NCI-H748 (cell line): ENCODE results near the gene NR3C2.

Source experiments
- DNase-seq: peaks from one replicate; lab custom pipeline; 2025; ENCODE audit not compliant: unreplicated experiment; lab: John Stamatoyannopoulos, UW

The NR3C2 gene

DNA sequence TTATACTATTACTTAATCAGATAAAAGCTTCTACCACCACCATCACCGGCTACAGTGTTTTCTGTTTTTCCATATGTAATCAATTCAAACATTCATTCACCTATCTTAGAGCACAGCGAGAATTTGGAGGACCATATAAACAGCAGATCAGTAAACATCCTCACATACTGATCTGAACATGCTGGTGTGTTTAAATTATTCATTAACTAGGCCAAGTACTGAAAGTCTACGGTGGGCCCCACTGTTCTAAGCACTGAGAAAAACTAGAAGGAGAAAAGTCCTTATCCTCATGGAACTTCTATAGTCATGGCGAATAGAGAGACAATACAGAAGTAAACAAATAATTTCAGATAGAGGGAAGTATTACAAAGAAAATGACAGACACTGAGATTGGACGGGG is 176.6 kb downstream of the NR3C2 start:
- DNase-seq = no peak

DNA sequence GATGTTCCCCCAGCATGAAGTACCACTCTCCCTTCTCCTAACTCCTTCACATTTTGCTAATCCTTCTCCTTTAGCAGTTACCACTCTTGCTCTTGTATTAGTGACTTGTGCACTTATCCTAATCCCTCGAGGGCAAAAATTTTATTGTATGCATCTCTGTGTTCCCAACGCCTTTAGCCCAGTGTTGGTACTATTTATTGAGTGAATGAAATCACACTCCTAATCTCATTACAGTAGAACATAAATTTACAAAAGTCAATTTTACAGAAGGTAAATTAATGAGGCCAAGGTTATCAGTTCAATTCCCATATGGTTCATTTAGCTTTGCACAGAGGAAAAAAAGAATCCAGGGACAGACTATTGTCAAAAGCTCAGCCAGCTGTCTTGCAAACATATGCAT is 178.4 kb downstream of the NR3C2 start:
- no peak for DNase-seq

DNA sequence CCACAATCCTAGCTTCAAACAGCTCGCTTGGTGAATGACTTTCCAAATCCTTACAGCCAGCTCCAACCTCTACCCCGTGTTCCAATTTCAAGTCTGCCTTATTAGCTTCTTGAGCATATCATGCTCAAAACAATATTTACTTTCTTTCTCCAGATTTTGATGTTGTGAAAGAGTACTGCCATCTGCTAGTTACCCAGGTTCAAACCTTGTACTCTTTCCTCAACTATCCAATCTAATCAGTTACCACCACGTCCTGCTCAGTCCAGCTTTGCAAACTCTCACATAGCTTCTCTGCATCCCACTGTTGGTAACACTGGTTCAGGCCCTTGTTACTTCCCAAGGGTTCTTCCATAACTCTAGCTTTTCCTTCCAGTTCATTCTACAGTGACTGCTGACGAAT is 179.1 kb downstream of the NR3C2 start:
- DNase-seq = no peak

DNA sequence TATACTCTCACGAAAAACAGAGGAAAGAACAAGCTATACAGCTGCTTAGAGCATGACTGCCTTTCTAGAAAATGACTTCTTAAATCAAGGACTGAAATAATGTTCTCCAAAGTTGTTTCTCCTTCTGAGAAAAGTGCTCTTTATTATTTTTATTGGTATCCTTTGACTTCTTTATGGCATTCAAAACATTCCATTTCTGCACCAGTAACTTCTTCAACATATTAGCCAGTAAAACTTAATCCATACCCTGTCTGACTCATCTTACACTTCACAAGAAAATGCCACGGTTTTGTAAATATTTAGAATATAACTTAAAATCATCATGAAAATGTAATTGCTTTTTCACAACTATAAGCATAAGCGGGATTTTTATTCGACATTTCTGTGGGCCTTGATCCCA is 180.4 kb downstream of the NR3C2 start:
- no peak for DNase-seq

DNA sequence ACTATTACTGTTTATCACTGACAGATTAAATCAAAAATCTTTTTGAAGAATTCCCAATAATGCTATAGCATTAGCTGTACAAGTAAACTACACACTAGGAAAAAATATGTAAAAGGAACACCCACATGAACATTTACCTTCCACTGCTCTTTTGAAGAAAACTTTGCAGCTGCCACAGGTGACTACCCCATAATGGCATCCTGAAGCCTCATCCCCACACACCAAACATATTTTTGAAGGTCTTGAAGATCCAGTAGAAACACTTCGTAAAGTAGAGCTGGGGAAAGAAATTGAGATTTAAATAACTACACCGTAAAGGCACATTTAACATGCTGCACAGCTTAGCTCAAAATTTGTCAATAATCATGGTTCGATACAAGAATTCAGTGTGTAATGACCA is 182.4 kb downstream of the NR3C2 start:
- DNase-seq = no peak

DNA sequence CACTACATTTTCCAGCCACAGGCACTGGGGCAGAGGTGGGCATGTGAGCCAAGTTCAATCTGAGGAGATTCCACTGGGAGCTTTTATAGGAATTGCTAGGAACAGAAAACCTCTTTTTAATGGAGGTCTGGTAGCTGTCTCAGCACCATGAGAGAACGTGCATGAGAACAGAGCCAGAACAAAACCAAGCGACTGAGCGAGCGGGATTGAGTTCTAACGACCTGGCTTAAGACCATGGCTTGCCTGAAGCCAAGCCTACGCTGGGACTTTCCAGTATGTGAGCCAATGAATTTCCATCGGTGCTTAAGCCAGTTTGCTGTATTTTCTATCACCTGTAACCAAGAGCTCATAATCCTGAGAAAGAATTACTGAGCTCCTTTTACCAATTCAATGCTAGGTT is 183.7 kb downstream of the NR3C2 start:
- DNase-seq = no peak

DNA sequence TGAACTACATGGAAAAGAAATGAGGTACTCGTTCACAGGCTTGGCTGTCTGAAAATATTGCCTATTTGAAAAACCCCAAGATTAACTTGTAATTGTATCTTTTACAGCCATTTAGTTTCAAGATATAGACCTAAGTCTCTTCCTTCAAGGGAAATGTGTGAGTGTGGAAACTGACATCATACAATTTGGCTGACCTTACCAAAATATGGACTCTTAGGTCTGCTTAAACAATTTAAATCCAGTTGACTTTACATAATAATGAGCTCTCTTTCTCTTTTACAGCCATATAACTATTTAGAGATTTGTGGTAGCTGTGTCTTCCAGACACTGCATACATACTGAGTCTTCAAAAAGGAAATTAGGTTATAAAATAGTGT is 186.9 kb downstream of the NR3C2 start:
- DNase-seq = no peak

DNA sequence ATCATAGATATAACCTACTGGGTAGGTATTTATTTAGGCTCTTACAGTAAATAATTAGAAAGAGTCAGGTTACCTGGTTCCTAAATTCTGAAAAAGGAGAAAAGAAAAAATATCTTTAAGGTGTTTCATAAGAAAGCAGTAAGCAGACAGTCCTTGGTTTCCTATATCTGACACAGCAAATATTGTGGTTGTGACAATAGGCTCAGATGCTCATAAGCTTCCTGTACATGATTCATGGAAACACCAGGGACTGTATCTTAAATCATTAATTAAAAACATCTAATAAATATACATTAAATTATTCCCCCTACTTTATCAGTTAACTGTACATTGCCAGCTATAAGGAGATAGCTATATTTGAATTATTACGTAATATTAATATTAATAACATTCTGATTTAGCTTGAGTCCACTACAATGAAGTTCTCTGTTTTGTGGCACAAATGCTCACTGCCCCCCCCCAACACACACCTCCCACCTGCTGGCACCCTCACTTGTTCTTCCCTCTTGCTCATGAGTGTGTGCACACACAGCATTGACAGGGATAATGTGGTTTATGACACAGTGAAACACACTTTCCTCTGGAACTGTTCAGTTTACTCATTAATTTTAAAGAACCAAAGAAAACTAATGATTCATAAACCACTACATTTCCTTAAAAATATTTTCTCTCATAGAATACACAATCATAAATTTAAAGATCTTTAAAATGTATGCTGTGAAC is 187.4 kb downstream of the NR3C2 start:
- no peak for DNase-seq

DNA sequence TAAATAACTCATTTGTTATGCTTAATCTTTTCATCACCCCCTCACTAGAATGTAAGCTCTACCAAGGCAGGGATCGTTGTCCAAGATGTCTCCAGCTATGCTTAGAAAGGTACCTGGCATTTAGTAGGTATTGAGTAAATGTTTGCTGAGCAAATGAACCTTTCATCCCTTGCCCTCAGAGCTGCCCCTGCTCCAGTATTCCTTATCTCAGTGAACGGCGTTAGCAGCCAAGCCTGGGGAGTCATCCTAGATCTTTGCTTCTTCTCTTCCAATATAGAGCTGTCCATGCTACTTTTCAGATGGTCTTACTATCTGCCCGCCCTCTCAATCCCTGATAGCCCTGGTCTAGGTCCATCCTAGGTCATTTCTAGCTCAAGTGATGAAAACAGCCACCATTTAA is 188.4 kb downstream of the NR3C2 start:
- DNase-seq = no peak

DNA sequence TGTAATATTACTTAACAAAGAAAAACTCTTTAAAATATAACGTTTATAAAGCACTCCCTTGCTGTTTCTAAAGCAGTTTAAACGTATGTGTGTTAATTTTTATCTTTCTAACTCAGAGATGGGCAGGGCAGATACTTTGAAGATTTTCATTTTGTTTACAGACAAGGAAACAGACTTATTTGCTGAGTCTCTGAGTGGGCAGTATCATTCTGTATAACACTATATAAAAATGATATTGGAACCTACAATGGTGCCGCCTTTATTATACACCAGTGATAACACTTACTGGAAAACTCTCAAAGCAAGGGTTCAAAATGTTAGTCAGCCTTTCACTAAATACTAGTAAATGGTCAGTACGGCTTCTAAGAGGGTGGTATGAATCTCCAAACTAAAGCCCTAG is 193.4 kb downstream of the NR3C2 start:
- no peak for DNase-seq

DNA sequence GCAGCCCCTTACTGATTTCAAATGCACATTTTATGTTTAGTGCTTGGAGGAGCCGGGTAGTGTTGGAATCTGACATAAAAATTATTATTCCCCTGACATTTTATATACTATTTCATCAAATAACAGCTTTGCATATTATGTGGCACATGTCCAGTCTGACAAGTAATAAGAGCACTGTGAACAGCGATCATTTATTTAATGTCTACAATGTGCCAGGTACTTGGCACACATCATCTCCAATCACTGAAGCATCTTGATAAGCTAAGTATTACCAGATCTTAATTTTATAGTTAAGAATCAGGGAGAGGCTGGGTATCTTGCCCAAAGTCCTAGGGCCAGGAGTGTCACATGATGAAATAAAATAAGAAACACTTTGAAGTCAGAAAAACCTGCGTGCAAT is 197.2 kb downstream of the NR3C2 start:
- DNase-seq = no peak

DNA sequence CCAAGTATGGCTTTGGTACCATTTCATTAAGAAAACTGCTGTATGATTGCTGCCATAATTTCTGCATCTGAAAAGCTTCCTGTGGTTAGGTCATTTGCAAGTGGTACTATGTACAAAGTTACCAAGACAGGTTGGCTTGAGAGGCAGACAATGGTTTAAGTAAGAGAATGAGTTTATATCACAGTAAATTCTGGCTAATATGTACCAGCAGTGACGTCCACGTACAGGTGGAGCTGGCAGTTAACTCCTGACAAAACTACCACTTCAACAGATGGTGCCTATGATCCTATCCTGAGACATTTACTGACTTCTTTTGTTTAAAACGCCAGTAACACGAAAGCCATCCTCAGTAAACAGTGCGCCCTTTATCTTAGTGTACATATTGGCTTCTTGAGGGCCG is 198.4 kb downstream of the NR3C2 start:
- DNase-seq = no peak

DNA sequence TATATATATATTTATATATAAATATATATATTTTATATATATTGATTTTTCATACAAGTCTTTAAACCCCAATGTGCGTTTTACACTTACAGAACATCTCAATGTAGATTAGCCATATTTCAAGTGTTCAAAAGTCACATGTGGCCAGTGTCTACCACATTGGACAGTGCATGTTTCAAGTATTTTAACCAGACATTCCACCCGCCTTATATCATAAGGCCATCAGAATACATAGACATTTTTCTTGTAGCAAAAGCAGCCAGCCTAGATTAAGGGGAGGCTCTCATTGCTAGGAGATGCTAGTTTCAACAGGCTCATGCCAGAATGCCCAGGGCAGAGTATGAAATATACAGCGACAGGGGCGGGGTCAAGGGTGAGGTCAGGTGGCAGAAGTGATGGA is 202.0 kb downstream of the NR3C2 start:
- DNase-seq = no peak

DNA sequence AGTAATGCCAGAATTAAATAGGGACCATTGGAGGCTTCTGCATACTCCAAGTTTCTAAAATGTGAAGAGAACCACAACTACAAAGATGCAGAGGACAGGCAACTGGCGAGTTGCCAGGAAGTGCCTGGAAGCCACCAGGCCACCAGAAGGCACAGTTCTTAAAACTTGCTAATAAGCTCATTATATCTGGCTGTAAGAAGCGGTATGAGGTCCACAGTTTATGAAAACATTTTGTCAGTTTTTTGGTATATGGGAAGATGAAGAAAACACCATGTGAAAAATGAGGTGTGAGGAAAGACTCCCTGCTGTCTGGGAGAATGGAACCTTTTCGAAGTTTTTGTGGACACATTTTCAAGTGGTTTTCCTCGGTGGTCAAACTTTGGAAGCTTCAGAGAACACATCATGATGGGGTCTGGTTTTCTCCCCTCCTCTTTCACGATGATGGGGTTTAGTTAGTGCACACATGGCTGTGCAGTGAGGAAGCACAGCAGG is 202.7 kb downstream of the NR3C2 start:
- no peak for DNase-seq

DNA sequence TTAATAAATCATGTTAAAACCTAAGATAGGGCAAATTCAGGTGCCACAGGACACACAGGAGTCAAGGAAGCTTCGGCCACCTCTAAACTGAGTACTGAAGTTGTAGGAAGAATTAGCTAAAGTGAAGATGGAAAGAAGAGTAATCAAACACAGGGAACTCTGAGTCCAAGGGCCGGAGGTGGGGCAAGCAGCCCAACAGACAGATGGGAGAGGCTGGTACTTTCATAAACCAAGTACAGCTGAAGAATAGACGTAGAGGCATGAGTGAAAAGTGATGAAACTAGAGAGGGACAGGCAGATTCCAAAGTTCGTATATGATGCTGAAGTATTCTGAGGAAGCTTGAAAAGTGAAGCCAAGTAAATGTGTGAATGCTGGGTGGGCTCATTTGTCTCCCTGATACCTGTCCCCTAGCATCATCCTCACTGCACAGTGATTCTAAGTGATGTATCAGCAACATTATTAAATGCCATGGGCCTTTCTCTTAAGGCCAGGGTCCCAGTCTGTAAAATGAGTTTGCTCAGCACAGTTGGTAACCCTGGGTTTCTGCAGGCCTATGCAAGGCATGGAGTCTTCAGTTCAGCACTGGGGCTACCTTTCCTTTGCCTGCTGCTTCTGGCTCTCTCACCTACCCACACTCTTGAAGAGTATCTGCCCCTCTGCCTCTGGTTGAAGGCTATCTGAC is 203.3 kb downstream of the NR3C2 start:
- DNase-seq = no peak

DNA sequence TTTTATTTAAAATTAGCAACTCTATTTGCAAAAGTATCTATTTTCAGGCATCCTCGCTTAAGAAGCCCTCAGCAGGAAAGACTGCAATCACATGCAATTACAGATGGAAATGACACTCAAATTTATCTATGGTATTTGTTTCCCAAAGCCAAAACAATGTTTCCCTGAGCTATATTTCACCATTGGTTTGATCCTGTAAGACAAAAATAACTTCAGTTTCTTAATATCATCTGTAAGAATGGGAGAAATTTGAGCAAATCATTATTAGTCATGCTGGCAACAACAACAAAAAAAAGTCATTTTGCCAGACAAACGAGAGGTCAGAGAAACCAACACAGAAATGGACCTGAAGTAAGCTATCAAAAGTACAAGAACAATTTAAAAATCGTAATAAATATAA is 204.1 kb downstream of the NR3C2 start:
- DNase-seq = no peak

DNA sequence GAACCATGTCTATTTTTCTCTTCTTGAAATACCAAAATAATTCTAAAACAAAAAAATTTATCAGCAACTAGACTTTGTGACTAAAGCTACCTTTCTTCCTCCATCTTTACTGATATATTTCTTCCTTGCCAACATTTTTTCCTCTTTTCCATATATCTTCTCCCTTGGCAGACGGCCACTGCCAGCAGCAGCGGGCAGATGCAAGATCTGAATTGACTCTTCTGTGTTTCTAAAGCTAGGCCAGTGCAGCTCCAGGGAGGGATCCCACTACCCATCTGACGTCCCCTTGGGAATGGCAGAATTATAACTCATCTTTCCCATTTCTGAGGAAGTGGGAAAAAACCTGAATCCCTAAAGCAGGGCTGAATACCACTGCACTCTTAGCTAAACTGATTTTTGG is 206.4 kb downstream of the NR3C2 start:
- DNase-seq = no peak

DNA sequence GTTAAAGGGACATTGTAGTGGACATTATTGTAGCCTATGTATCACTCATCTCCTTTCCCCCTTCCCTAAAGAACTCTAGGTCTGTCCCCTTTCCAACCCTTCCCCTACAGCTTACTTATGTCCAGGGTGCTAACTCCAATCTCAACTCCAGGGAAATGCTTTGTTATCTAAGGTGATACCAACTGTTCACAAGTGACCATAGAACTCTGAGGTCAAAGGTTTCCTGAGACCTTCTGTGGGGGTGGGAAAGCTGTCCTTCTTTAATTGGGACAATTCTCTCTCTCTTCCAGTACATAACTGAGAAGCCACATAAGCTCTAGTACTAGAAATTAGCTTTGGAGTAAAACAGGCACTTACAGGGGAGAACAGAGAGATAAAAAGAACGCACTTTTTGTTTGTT is 212.4 kb downstream of the NR3C2 start:
- no peak for DNase-seq

DNA sequence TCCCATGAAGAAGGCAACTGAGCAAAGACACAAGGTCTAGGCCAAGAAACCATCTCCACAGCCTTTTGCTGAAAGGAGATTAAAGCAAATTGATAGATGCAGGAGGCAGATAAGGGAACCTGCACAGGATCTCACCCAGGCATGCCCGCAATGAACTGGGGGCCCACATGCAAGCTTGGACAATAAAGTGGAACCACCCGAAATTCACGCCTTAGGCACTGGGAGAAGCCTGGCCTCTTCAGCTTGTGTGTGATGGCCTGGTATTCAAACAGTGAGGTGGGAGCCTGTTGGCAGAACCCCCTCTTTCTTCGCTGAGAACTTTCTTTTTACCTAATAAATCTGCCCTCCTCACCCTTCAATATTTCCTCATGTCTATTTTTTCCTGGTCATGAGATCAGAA is 213.2 kb downstream of the NR3C2 start:
- no peak for DNase-seq

DNA sequence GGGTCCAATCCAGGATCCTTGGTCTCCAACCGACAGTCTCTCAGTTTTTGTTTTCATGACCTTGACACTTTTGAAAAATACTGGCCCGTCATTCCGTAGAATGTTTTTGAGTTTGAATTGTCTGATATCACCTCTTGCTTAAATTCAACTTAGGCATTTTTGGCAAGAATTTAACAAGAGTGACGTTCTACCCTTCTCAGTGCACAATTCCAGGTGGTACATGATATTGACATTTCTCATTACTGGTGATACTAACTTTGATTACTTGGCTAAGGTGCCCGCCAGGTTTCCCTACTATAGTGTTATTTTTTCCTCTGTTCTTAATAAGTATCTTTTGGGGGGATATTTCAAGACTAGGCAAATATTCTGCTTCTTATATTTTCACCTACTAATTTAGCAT is 215.1 kb downstream of the NR3C2 start:
- DNase-seq = no peak

DNA sequence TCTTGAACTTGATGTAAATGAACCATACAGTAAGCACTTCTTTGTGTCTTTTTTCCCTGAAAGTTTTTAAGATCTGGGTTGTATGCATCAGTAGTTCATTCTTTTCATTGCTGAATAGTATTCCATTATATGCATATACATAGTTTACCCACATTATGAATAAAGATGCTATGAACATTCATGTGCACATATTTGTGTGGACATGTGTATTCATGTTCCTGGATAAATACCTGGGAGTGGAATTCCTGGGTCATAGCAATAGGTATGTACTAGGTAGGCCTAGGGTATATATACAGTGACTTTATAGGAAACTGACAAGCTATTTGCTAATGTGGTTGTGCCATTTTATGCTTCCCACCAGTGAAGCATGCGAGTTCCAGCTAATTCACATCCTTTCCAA is 215.9 kb downstream of the NR3C2 start:
- DNase-seq = no peak

DNA sequence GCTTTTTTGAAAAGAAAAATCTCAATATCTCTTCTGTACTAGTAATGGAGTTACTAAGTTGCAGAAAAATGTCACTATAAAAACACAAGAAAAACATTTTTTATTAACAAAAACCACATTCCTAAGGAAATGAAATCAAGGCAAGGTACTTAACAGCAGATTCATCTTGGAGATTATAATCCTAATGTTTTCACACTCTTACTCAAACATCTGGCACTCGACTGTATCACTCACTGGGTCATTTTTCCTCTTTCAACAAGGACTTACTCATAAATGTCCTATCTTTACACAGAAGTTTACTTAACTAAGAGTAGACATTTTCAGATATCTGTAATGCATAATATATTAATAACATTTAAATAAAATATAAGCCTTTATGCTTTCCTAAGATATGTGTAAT is 216.6 kb downstream of the NR3C2 start:
- DNase-seq = no peak

DNA sequence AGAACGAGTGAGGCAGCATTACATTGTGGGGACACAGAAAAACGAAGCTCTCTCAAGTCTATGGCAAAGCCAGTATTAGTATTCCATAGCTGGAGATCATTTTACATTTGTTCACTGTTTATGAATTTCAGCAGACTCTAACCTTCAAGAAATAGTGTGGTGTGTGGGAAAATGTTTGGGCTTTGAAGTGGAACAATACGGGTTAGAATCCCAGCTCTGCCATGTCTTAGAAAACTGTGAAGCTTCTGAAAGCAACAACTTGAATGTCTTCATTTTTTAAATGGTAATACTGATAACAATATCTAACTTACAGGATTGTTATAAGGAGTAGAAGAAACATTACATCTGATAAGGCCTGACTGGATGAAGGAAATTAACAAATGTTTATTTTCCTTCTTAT is 217.7 kb downstream of the NR3C2 start:
- no peak for DNase-seq
